Vagina (tissue), 2 donors: Measurements from ENCODE around the gene CTDSPL. TPM values are rescaled to one million over a fixed set of nuclear protein-coding genes. Genes with fewer than 3 reads are reported as not detected.
"Not testable (repeated sequence)": the region's sequence is repeated elsewhere in the genome, so short reads cannot be mapped to it uniquely, and the experiment has no call there.

Experiments used
- DNase-seq, 2 donors: peaks; one replicate each; pipeline ENCODE4 v3.0.0-alpha.2; 2017; ENCODE audit errors: extremely low spot score in 2 of 2
- H3K27ac ChIP-seq: fragments of 200-600 bp; sonication (generic); one replicate; pipeline ENCODE4 v1.5.1; 2019
- H3K27me3 ChIP-seq: fragments of 200-600 bp; sonication (generic); one replicate; pipeline ENCODE4 v1.5.1; 2019
- H3K36me3 ChIP-seq, 2 donors: fragments of 200-600 bp; sonication (generic); one replicate each; pipeline ENCODE4 v1.5.1; 2017 to 2019
- H3K4me1 ChIP-seq: fragments of 200-600 bp; sonication (generic); one replicate; pipeline ENCODE4 v1.5.1; 2019
- H3K4me3 ChIP-seq, 2 donors: fragments of 200-600 bp; sonication (generic); 1 replicate in 1 of 2; 2 replicates in 1 of 2; pipeline ENCODE4 v1.5.1; 2016 to 2019
- H3K9me3 ChIP-seq: fragments of 200-600 bp; sonication (generic); one replicate; pipeline ENCODE4 v1.5.1; 2019
- CTCF ChIP-seq, 3 experiments: fragments of 450-650 bp in 2 of 3; fragments of 200-600 bp in 1 of 3; sonication (generic) in 1 of 3; IDR thresholded peaks; one replicate each; pipeline ENCODE4 v1.5.1; 2017 to 2019; ENCODE audit warnings: antibody characterized with exemption in 3 of 3, mild to moderate bottlenecking in 2 of 3, moderate library complexity in 2 of 3
- POLR2A ChIP-seq, 2 donors: fragments of 450-650 bp; IDR thresholded peaks; one replicate each; pipeline ENCODE4 v1.6.1; 2017; ENCODE audit warnings: antibody characterized with exemption in 2 of 2, mild to moderate bottlenecking in 2 of 2, moderate library complexity in 2 of 2
- POLR2AphosphoS5 ChIP-seq, 2 donors: sonication (generic); formaldehyde crosslinking; IDR thresholded peaks; one replicate each; pipeline ENCODE4 v1.9.0; 2017; ENCODE audit warnings: antibody characterized with exemption in 2 of 2, mild to moderate bottlenecking in 2 of 2, low read depth in 1 of 2; ENCODE audit not compliant: insufficient read depth in 1 of 2
- intact Hi-C: fragments of 100-400 bp; cut with DNase I; formaldehyde crosslinking; loops from one replicate; pipeline ENCODE4 v1.15.1; 2023
- microRNA-seq: library from miRNA; unstranded; fragments of <30 nt; microRNA quantifications from one replicate; pipeline ENCODE4, GENCODE V29; 2017; ENCODE audit warnings: borderline number of aligned reads, borderline replicate concordance
- small RNA-seq: library from RNA; depleted of rRNA; stranded (forward); fragments of <200 nt; gene quantifications from one replicate; pipeline ENCODE3, GENCODE V24; 2016
- total RNA-seq: library from RNA; depleted of rRNA; stranded (reverse); fragments of >200 nt; gene quantifications from one replicate; pipeline ENCODE4 v1.2.3, GENCODE V29; 2016

Gene CTDSPL
- total RNA-seq, 1 donor from 2014 or later = 28.0 TPM

GRCh38 chr3:38029400-38030125, 167.9 kb downstream of the CTDSPL start, which contains the start of gene PLCD1:
Gene PLCD1, minus strand, starts transcription at chr3:38029642. Its CDS starts 103 bp downstream, at chr3:38029539.
- TF ChIP-seq CTCF (IDR thresholded peaks at IDR 0.05) (peak in 1 of 3 experiments; percentile 22), POLR2A (IDR thresholded peaks at IDR 0.05) (peak in 1 of 2 donors; percentile 32), POLR2AphosphoS5 (IDR thresholded peaks at IDR 0.05; ENCODE audit: insufficient read depth in 1 of 2, low read depth in 1 of 2) (peak; percentile 29 to 89)
- Histone ChIP-seq H3K27me3 (no peaks in the 10 kb centered on the region), H3K9me3 (no peaks in the 10 kb centered on the region), H3K27ac (peak within 1 kb of the TSS; percentile 95), H3K4me1 (peaks cover 64% of the 10 kb centered on the region), H3K36me3 (no peaks in the 10 kb centered on the region), H3K4me3 (peak within 1 kb of the TSS; percentile 80)
- peak in 1 of 2 donors; percentile 88 for DNase-seq
- intact Hi-C loops = no loop called here

- Histone ChIP-seq H3K27me3 (no peaks in the 10 kb centered on the region), H3K4me1 (peaks cover 61% of the 10 kb centered on the region), H3K36me3 (no peaks in the 10 kb centered on the region), H3K27ac (peak overlapping the region; percentile 95), H3K9me3 (no peaks in the 10 kb centered on the region), H3K4me3 (peak overlapping the region; percentile 80)
- intact Hi-C loops = no loop called here
- peak in 1 of 2 donors; percentile 86 for DNase-seq
- TF ChIP-seq CTCF (IDR thresholded peaks at IDR 0.05) (no peak), POLR2A (IDR thresholded peaks at IDR 0.05) (no peak), POLR2AphosphoS5 (IDR thresholded peaks at IDR 0.05; ENCODE audit: insufficient read depth in 1 of 2, low read depth in 1 of 2) (no peak)
Observed at GRCh38 chr3:38030126-38031021, 168.7 kb downstream of the CTDSPL start.

- no peak for TF ChIP-seq CTCF (IDR thresholded peaks at IDR 0.05)
- TF ChIP-seq POLR2A (IDR thresholded peaks at IDR 0.05) = no peak
- TF ChIP-seq POLR2AphosphoS5 (IDR thresholded peaks at IDR 0.05; ENCODE audit: insufficient read depth in 1 of 2, low read depth in 1 of 2) = peak; percentile 57 to 61
- peak in 1 of 2 donors; percentile 85 for DNase-seq
- Histone ChIP-seq H3K27ac (peak overlapping the region; percentile 95), H3K36me3 (no peaks in the 10 kb centered on the region), H3K4me1 (peaks cover 52% of the 10 kb centered on the region), H3K27me3 (no peaks in the 10 kb centered on the region), H3K9me3 (no peaks in the 10 kb centered on the region), H3K4me3 (no peak overlapping the region)
- intact Hi-C loops = no loop called here
Observed at GRCh38 chr3:38031022-38031994, 169.6 kb downstream of the CTDSPL start.

GRCh38 chr3:38032328-38032865, 170.7 kb downstream of the CTDSPL start:
- Histone ChIP-seq H3K27me3 (no peaks in the 10 kb centered on the region), H3K4me3 (no peak overlapping the region), H3K4me1 (peaks cover 42% of the 10 kb centered on the region), H3K36me3 (no peaks in the 10 kb centered on the region), H3K9me3 (no peaks in the 10 kb centered on the region), H3K27ac (no peak overlapping the region)
- no peak for DNase-seq
- TF ChIP-seq POLR2A (IDR thresholded peaks at IDR 0.05) = no peak
- intact Hi-C loops = no loop called here

- H3K9me3 ChIP-seq, H3K36me3 ChIP-seq, H3K4me3 ChIP-seq, intact Hi-C loops, H3K27me3 ChIP-seq, DNase-seq, H3K27ac ChIP-seq: not testable (repeated sequence)
- peaks cover 30% of the 10 kb centered on the region for H3K4me1 ChIP-seq
Observed at GRCh38 chr3:38033586-38033985, 171.9 kb downstream of the CTDSPL start.

Small RNAs within 50 kb of the gene (microRNA-seq; reads per million reads assigned to microRNA genes)
- gene MIR26A1 = 18.2 reads per million, percentile 31 among the genes with 10 or more reads in this experiment

Small RNAs within 50 kb of the gene (small RNA-seq; reads per million reads assigned to genes)
- 1.5 reads per million, percentile 46 among the genes with 10 or more reads in this experiment for gene MIR26A1
- gene RF00019 = not detected

Other genes with a start within 250 kb of the CTDSPL start
- gene VILL, start 128.9 kb downstream of the CTDSPL start, total RNA-seq = 7.9 TPM
- 68.5 TPM for gene PLCD1, start 167.8 kb downstream of the CTDSPL start, total RNA-seq
- gene DLEC1, start 177.3 kb downstream of the CTDSPL start, total RNA-seq = 0.25 TPM